Measurements from ENCODE around the gene IRF2. TPM values are rescaled to one million over a fixed set of nuclear protein-coding genes. Genes with fewer than 3 reads are reported as not detected.

Gene IRF2
- total RNA-seq, 4 donors from 2014 or later, result 32.6 to 38.1 (median 36.6) TPM

- TF ChIP-seq, protein P1, sequence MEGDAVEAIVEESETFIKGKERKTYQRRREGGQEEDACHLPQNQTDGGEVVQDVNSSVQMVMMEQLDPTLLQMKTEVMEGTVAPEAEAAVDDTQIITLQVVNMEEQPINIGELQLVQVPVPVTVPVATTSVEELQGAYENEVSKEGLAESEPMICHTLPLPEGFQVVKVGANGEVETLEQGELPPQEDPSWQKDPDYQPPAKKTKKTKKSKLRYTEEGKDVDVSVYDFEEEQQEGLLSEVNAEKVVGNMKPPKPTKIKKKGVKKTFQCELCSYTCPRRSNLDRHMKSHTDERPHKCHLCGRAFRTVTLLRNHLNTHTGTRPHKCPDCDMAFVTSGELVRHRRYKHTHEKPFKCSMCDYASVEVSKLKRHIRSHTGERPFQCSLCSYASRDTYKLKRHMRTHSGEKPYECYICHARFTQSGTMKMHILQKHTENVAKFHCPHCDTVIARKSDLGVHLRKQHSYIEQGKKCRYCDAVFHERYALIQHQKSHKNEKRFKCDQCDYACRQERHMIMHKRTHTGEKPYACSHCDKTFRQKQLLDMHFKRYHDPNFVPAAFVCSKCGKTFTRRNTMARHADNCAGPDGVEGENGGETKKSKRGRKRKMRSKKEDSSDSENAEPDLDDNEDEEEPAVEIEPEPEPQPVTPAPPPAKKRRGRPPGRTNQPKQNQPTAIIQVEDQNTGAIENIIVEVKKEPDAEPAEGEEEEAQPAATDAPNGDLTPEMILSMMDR (IDR thresholded peaks at IDR 0.05; ENCODE audit: low read depth), result no peak
Measured at GRCh38 chr4:184420881-184421416, 53.4 kb downstream of the IRF2 start.

DNA sequence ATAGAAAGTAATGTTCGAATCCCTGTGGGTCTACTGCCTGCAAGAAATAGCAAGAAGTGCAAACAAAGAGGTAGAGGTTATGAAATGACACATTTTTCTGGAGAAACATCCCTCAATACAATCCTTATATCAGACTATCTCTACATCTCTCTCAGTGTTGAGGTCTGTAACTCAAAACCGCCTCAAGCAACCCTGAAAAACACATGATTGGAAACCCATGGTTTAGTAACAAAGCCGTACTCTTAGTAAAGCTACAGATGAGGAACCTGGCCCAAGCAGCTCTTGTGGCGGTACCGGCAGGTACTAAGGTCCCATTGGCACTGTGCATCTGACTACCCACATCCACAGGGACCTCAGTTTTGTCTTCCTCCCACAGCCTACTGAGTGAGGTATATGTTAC lies 53.9 kb downstream of the IRF2 start:
- TF ChIP-seq, protein P1 (IDR thresholded peaks at IDR 0.05; ENCODE audit: low read depth), result no peak

DNA sequence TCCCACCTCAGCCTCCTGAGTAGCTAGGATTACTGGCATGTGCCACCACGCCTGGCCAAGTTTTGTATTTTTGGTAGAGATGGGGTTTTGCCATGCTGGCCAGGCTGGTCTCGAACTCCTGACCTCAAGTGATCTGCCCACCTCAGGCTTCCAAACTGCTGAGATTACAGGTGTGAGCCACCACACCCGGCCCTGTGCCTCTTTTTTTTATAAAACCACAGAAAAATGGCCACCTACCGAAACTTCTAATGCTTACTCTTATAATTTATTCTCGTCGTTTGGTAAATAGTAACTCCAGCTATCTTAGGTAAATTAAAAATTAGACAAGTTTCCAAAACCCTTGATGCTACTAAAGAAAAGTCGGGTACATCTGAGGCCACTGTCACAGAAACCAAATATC lies 54.4 kb downstream of the IRF2 start:
- TF ChIP-seq, protein P1 (IDR thresholded peaks at IDR 0.05; ENCODE audit: low read depth), result no peak

DNA sequence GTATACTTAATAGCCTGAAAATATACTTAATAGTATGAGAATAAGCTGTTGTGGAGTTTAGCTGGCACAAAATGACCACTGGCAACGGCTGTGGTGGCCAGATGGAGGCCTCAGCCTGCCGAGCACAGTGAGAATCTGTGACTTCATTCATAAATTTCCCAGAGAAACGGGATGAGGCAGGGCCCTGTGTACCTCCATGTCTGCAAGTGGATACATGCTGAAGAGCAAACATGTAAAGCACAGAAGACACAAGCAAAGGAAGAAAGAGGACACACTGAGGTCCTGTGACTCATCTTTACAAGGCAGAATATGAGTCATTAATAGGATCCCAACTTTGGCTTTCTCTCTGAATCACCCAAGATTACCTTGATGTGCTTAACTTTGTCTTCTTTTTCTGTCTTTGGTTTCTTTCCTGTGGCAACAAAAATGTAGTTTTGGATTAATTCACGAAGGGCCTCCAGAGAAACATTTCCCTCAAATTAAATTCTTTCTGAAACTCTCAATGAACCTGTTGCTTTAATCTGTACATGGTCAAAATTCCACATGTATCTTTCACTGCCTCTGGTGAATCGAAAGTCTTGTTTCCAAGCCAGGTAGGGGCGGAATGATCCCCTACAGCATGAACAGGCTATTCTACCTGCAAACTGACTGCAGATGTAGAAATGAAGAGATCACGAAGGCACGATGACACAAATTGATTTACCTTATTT lies 56.4 kb downstream of the IRF2 start:
- TF ChIP-seq, protein P1 (IDR thresholded peaks at IDR 0.05; ENCODE audit: low read depth), result no peak

DNA sequence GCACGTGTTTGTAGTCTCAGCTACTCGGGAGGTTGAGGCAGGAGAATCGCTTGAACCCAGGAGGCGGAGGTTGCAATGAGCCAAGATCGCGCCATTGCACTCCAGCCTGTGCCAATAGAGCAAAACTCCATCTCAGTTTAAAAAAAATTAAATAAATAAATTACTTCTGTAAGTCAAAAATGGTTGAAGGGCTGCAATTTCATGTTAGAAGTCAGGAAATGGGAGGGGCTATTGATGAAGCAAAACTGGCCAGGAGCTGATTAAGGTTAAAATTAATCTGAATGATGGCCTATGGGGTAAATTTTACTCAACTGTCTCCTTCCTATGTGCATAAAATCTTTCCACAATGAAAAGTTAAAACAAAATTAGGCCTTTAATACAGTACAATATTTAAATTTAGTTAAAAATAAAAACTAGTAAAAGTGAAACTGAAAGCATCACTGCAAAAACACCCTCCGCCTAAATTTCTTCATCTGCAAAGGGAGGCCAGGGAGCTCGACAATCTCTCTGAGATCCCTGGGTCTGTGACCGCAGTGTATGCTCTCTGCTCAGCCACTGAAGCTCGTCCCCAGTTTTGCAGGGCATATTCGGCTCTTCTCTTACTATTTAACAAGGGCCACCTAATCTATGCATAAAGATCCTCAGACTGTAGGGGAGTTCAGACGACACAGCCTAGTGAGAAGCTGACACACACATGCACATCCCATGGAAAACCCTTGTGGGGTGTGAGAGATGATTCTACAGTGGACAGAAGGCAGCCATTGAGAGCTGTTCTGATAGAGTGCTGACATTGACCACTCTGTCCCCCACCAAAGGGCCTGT lies 57.2 kb downstream of the IRF2 start:
- TF ChIP-seq, protein P1 (IDR thresholded peaks at IDR 0.05; ENCODE audit: low read depth), result no peak

DNA sequence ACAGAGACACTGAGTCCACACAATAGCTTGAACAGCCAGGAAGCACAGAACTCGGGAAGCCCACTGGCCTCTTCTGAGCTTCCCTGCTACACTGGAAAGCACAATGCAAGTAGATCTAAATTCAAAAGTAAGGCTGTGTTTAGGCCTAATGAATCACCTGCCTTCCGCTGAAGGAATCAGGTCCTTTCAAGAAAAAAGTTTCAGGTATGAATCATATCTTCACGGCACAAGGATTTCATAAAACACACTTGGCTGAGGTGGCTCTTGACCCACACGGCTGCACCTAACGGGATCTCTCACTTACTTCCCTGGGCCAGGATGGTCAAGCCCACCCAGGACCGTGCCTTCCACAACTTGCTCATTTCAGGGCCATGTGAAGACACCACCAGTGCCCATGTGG lies 59.3 kb downstream of the IRF2 start:
- TF ChIP-seq, protein P1 (IDR thresholded peaks at IDR 0.05; ENCODE audit: low read depth), result no peak
